ENCODE data around the gene PLIN1.
A peak's percentile ranks its signal among the peaks of the same experiment; 100 is the strongest.

PLIN1 gene

GRCh38 chr15:89652131-89652530 is 27.0 kb downstream of the PLIN1 start:
- no peak for DNase-seq

GRCh38 chr15:89649716-89650115 is 29.5 kb downstream of the PLIN1 start:
- DNase-seq: no peak

GRCh38 chr15:89649013-89649625 is 30.0 kb downstream of the PLIN1 start:
- DNase-seq: no peak

- no peak for DNase-seq
These were observed 30.8 kb downstream of the PLIN1 start for GRCh38 chr15:89648106-89649012.

GRCh38 chr15:89647191-89647851 is 31.8 kb downstream of the PLIN1 start:
- peak; percentile 74 for DNase-seq

- DNase-seq: no peak
These were observed 32.6 kb downstream of the PLIN1 start for GRCh38 chr15:89646416-89647141.

GRCh38 chr15:89645680-89646079 is 33.5 kb downstream of the PLIN1 start:
- no peak for DNase-seq

GRCh38 chr15:89642106-89642505 is 37.1 kb downstream of the PLIN1 start:
- no peak for DNase-seq

- DNase-seq: no peak
These were observed 38.1 kb downstream of the PLIN1 start for GRCh38 chr15:89641053-89641452.

GRCh38 chr15:89640245-89640644 is 38.9 kb downstream of the PLIN1 start:
- DNase-seq: no peak

GRCh38 chr15:89633585-89633984 is 45.6 kb downstream of the PLIN1 start:
- DNase-seq: no peak

GRCh38 chr15:89632563-89633430 is 46.4 kb downstream of the PLIN1 start:
- DNase-seq: no peak

GRCh38 chr15:89631902-89632264 is 47.3 kb downstream of the PLIN1 start:
- no peak for DNase-seq

GRCh38 chr15:89630974-89631901 is 47.9 kb downstream of the PLIN1 start:
- DNase-seq: no peak

- no peak for DNase-seq
These were observed 48.9 kb downstream of the PLIN1 start for GRCh38 chr15:89630260-89630659.

GRCh38 chr15:89629829-89630228 is 49.3 kb downstream of the PLIN1 start:
- no peak for DNase-seq

GRCh38 chr15:89628806-89629715 is 50.1 kb downstream of the PLIN1 start:
- DNase-seq: no peak

GRCh38 chr15:89628301-89628700 is 50.9 kb downstream of the PLIN1 start:
- no peak for DNase-seq

GRCh38 chr15:89627256-89627970 is 51.8 kb downstream of the PLIN1 start:
- DNase-seq: no peak

Measured in NCI-H82 (cell line).